H1 (cell line): ENCODE measurements around the gene TRIM7. TPM values are rescaled to one million over a fixed set of nuclear protein-coding genes. Genes with fewer than 3 reads are reported as not detected.
A peak's percentile ranks its signal among the peaks of the same experiment; 100 is the strongest.

ENCODE experiments used
- ASH2L ChIP-seq: fragments of 200-600, 300-600 bp; sonication (generic); IDR thresholded peaks from one replicate; pipeline ENCODE4 v1.7.1; 2017; ENCODE audit warnings: low read length
- CBX5 ChIP-seq: fragments of 300-800, 300-1000 bp; sonication (generic); IDR thresholded peaks from 2 replicates; pipeline ENCODE4 v1.7.1; 2016; ENCODE audit warnings: antibody characterized with exemption, low read length, low read depth
- CBX8 ChIP-seq: fragments of 300-800, 300-1000 bp; sonication (generic); IDR thresholded peaks from 2 replicates; pipeline ENCODE4 v1.7.1; 2016; ENCODE audit warnings: low read depth, low read length, borderline replicate concordance
- CHD1 ChIP-seq: IDR thresholded peaks from 2 replicates; pipeline ENCODE4 v1.6.1; 2012; ENCODE audit warnings: low read depth, low read length, improper control_type of control experiment
- CHD2 ChIP-seq: IDR thresholded peaks from 2 replicates; pipeline ENCODE4 v1.6.1; 2012; ENCODE audit warnings: low read length, improper control_type of control experiment
- CREB1 ChIP-seq: IDR thresholded peaks from 2 replicates; pipeline ENCODE4 v1.6.1; 2012; ENCODE audit warnings: inconsistent platforms
- CTBP2 ChIP-seq: IDR thresholded peaks from 2 replicates; pipeline ENCODE4 v1.7.0; 2011; ENCODE audit warnings: borderline replicate concordance, mild to moderate bottlenecking, moderate library complexity, mixed read lengths, low read length; ENCODE audit not compliant: insufficient read depth, insufficient read length
- EGR1 ChIP-seq: IDR thresholded peaks from 2 replicates; pipeline ENCODE4 v1.6.1; 2011; ENCODE audit warnings: low read depth, low read length, borderline replicate concordance
- GABPA ChIP-seq: IDR thresholded peaks from 2 replicates; pipeline ENCODE4 v1.6.1; 2011; ENCODE audit warnings: mild to moderate bottlenecking, low read length, moderate library complexity, borderline replicate concordance; ENCODE audit not compliant: insufficient read depth
- JUN ChIP-seq: IDR thresholded peaks from 2 replicates; pipeline ENCODE4 v1.6.1; 2011; ENCODE audit warnings: low read depth, mild to moderate bottlenecking, improper control_type of control experiment, low read length
- MAFK ChIP-seq: IDR thresholded peaks from 2 replicates; pipeline ENCODE4 v1.6.1; 2012; ENCODE audit warnings: low read depth, mild to moderate bottlenecking, improper control_type of control experiment, low read length
- NRF1 ChIP-seq: IDR thresholded peaks from 2 replicates; pipeline ENCODE4 v1.6.1; 2011; ENCODE audit warnings: mild to moderate bottlenecking, low read depth, low read length, improper control_type of control experiment
- PHF8 ChIP-seq: fragments of 200-600 bp; sonication (generic); conservative IDR thresholded peaks from 2 replicates; pipeline ENCODE4 v1.7.1; 2012; ENCODE audit warnings: low read depth, mild to moderate bottlenecking, inconsistent platforms, low read length, moderate library complexity
- RAD21 ChIP-seq, 2 experiments: IDR thresholded peaks in 1 of 2; conservative IDR thresholded peaks in 1 of 2; 2 replicates each; pipeline ENCODE4 v1.6.1; 2011; ENCODE audit warnings: low read depth in 2 of 2, low read length in 2 of 2, improper control_type of control experiment in 1 of 2, inconsistent platforms in 1 of 2, mild to moderate bottlenecking in 1 of 2, moderate library complexity in 1 of 2
- RNF2 ChIP-seq: fragments of 200-900, 300-1000 bp; sonication (generic); IDR thresholded peaks from 2 replicates; pipeline ENCODE4 v1.7.1; 2016; ENCODE audit warnings: borderline replicate concordance, low read depth, mild to moderate bottlenecking, antibody characterized with exemption, low read length; ENCODE audit not compliant: poor library complexity, severe bottlenecking; ENCODE audit errors: missing control alignments
- SIN3A ChIP-seq, 2 experiments: IDR thresholded peaks in 1 of 2; conservative IDR thresholded peaks in 1 of 2; 2 replicates each; pipeline ENCODE4 v1.6.1; 2011 to 2012; ENCODE audit warnings: low read length in 2 of 2, improper control_type of control experiment in 1 of 2, low read depth in 1 of 2, mild to moderate bottlenecking in 1 of 2
- SIX5 ChIP-seq: IDR thresholded peaks from 2 replicates; pipeline ENCODE4 v1.6.1; 2011; ENCODE audit warnings: mild to moderate bottlenecking, low read depth, low read length
- TBP ChIP-seq: IDR thresholded peaks from 2 replicates; pipeline ENCODE4 v1.6.1; 2011; ENCODE audit warnings: low read depth, low read length, improper control_type of control experiment
- ZNF274 ChIP-seq: IDR thresholded peaks from 2 replicates; pipeline ENCODE4 v1.7.0; 2012; ENCODE audit warnings: low read length, borderline replicate concordance; ENCODE audit errors: extremely low read depth
- polyA plus RNA-seq, 7 experiments: library from polyadenylated mRNA; depleted of rRNA in 3 of 7; stranded (reverse) in 5 of 7; unstranded in 2 of 7; fragments of >200 nt in 5 of 7; fragments of 200-250 nt in 2 of 7; gene quantifications; 1 replicate in 5 of 7; 2 replicates in 1 of 7; 4 replicates in 1 of 7; pipeline versions ENCODE4 v1.2.1 to v1.2.3, GENCODE V29; 2011 to 2013; ENCODE audit warnings: missing spikeins in 2 of 7, mixed read lengths in 2 of 7
- total RNA-seq: library from RNA; stranded (reverse); fragmentation: NEBNext Ultra II Directional; extraction: Animal tissue kit (Norgen Biotek cat#: 25700); gene quantifications from 2 replicates; pipeline ENCODE4 v1.2.1, GENCODE V29; 2021
- TF ChIP-seq, protein P1 (sequence below): IDR thresholded peaks from 2 replicates; pipeline ENCODE4 v1.6.1; 2012; ENCODE audit warnings: inconsistent platforms
- TF ChIP-seq, protein P2 (sequence below): IDR thresholded peaks from 2 replicates; pipeline ENCODE4 v1.6.1; 2011; ENCODE audit warnings: low read length, improper control_type of control experiment

Gene TRIM7
- total and polyA plus RNA-seq, 2 of the 8 experiments (the other 6 are each of a cell fraction or from before 2014, with no cell fraction given): 0.36 to 0.47 TPM

DNA sequence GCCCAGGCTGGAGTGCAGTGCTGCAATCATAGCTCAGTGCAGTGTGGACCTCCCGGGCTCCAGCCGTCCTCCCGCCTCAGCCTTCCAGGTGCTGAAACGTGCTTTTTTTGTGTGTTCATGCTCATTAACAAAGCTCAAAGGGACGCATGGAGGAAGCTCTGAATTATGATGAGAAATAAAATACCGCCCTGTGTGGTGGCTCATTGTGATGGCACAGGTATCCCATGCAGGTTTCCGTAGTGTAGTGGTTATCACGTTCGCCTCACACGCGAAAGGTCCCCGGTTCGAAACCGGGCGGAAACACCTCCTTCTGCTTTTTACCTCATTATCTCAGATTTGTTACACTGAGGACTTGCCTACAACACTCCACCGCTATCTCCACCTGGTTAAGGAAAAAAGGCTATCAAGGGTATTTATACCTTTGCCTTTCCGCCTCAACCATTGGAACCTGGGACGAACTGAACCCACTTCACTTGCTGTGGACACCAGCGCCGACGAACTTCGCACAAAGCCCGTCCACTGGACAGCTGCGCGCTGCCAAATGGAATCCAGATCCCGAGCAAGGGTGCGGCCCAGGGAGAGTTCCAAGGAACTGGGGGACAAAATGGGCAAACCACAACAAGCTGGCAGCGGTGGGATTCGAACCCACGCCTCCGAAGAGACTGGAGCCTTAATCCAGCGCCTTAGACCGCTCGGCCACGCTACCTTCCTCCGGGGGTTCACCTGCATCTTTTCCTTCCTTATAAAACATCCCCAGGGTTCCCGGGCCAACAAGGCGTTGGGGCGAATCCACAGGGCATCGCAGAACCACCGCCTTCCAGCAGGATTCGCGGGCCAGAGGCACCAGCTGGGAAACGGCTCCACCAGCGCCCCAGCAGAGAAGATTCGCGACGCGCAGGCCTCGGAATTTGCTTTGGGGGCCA lies 31.3 kb downstream of the TRIM7 start (continued):
- TF ChIP-seq NRF1 (peak; percentile 7; the same call in 1 of the 2 replicates), CHD1 (no peak), MAFK (peak; percentile 79; the same call in 1 of the 2 replicates), SIX5 (no peak), GABPA (no peak), SIN3A (conservative IDR thresholded peaks at IDR 0.05 in 1 of 2, IDR thresholded peaks at IDR 0.05 in 1 of 2; ENCODE audit: low read depth in 1 of 2, low read length in 2 of 2) (no peak; a peak in 1 of 4 replicates), TBP (peak; percentile 99), CHD2 (no peak), ZNF274 (no peak), JUN (no peak), CBX8 (no peak), EGR1 (no peak), RAD21 (IDR thresholded peaks at IDR 0.05 in 1 of 2, conservative IDR thresholded peaks at IDR 0.05 in 1 of 2; ENCODE audit: low read depth in 2 of 2, low read length in 2 of 2) (no peak), CBX5 (no peak), CTBP2 (no peak), RNF2 (no peak), CREB1 (peak; percentile 43), PHF8 (no peak), ASH2L (peak; percentile 93)
- TF ChIP-seq, protein P1, sequence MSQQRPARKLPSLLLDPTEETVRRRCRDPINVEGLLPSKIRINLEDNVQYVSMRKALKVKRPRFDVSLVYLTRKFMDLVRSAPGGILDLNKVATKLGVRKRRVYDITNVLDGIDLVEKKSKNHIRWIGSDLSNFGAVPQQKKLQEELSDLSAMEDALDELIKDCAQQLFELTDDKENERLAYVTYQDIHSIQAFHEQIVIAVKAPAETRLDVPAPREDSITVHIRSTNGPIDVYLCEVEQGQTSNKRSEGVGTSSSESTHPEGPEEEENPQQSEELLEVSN: no peak
- TF ChIP-seq, protein P2, sequence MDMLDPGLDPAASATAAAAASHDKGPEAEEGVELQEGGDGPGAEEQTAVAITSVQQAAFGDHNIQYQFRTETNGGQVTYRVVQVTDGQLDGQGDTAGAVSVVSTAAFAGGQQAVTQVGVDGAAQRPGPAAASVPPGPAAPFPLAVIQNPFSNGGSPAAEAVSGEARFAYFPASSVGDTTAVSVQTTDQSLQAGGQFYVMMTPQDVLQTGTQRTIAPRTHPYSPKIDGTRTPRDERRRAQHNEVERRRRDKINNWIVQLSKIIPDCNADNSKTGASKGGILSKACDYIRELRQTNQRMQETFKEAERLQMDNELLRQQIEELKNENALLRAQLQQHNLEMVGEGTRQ: no peak
